MM.1S (cell line): ENCODE measurements around the gene MRPL45.

Experiments
- CTCF ChIP-seq: fragments of 300-600 bp; sonication (generic); IDR thresholded peaks from 2 replicates; pipeline ENCODE4 v1.5.1; 2016; ENCODE audit warnings: antibody characterized with exemption, low read length, mixed read lengths
- EZH2 ChIP-seq: fragments of 300-600 bp; sonication (generic); optimal IDR thresholded peaks from 2 replicates; pipeline ENCODE3; 2017; ENCODE audit warnings: low read depth, mild to moderate bottlenecking, antibody characterized with exemption, low read length, mixed read lengths

GRCh38 chr17:38363016-38363415 is 66.0 kb downstream of the MRPL45 start:
- TF ChIP-seq CTCF, result no peak
- no peak for TF ChIP-seq EZH2
